GM19468 (cell line): ENCODE results near the gene MRPL20.
"Not testable (repeated sequence)": the region's sequence is repeated elsewhere in the genome, so short reads cannot be mapped to it uniquely, and the experiment has no call there.

Source experiments
- ATAC-seq: cut with Tn5 transposase; IDR thresholded peaks from one replicate; pipeline ENCODE4 v1.9.1; 2021; ENCODE audit warnings: mild to moderate bottlenecking, moderate library complexity, moderate number of reproducible peaks; ENCODE audit not compliant: unreplicated experiment; ENCODE audit errors: extremely low read depth

Gene MRPL20

GRCh38 chr1:1437904-1438376 is 30.8 kb upstream of the MRPL20 start:
- no peak for ATAC-seq

GRCh38 chr1:1437033-1437903 is 30.2 kb upstream of the MRPL20 start:
- ATAC-seq, result no peak

GRCh38 chr1:1436630-1437032 is 29.5 kb upstream of the MRPL20 start:
- ATAC-seq, result no peak

- no peak for ATAC-seq
These were observed 29.0 kb upstream of the MRPL20 start for GRCh38 chr1:1435911-1436629.

DNA sequence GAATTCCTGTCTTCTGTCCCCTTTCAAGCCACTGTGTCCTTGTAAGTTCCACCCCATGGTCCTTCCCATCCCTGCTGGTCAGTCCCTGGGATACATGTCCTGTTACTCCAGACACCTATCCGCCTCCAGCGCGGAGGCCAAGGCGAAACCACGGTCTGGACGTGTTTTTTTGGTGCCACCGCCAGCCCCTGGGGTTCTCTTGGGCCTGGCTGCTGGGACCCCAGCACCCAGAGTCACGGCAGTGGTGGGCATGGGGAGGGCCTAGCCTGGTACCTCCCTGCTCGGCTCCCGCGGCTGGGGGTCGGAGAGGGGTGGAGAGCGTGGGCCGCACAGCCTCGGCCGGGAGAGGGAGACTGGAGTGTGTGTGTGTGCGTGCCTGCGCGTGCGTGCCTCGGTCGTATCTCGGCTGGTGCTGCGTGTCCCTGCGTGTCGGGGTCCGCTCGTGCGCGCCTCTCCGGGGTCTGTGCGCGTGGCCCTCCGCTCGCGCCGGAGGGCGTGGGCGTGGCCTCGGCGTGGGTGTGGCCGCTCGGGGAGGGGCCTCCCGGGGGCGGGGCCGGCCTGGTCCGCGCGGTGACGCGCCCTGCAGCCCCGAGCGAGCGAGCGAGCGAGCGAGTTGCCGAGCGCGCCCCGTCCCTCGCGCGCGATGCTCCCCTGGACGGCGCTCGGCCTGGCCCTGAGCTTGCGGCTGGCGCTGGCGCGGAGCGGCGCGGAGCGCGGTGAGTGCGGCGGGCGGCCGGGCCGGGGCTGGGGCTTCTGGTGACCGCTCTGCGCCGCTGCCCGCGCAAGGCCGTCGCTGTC is 28.2 kb upstream of the MRPL20 start, which contains the start of gene VWA1:
VWA1 (plus strand) TSS at position 585 of the 798 bp plus-strand sequence; CDS start at position 644, 59 bp downstream.
- no peak for ATAC-seq

- ATAC-seq, result no peak
These were observed 27.7 kb upstream of the MRPL20 start for GRCh38 chr1:1434824-1435105.

- ATAC-seq, result no peak
These were observed 27.2 kb upstream of the MRPL20 start for GRCh38 chr1:1434131-1434823.

DNA sequence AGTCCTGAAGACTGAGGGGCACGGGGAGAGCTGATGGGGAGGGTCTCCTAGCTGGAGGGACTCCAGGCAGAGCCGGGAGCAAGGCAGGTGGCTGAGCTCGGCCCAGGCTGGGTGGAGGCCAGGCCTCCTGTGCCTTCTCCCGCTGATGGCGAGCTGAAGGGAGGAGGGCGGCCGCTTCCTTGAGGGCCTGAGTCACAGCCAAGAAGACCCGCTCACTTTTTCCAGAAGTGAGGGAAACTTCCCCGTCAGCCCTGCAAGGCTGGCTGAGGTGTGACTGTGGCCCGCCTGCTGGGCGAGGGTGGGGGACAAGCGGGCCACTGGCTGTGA is 26.7 kb upstream of the MRPL20 start:
- no peak for ATAC-seq

DNA sequence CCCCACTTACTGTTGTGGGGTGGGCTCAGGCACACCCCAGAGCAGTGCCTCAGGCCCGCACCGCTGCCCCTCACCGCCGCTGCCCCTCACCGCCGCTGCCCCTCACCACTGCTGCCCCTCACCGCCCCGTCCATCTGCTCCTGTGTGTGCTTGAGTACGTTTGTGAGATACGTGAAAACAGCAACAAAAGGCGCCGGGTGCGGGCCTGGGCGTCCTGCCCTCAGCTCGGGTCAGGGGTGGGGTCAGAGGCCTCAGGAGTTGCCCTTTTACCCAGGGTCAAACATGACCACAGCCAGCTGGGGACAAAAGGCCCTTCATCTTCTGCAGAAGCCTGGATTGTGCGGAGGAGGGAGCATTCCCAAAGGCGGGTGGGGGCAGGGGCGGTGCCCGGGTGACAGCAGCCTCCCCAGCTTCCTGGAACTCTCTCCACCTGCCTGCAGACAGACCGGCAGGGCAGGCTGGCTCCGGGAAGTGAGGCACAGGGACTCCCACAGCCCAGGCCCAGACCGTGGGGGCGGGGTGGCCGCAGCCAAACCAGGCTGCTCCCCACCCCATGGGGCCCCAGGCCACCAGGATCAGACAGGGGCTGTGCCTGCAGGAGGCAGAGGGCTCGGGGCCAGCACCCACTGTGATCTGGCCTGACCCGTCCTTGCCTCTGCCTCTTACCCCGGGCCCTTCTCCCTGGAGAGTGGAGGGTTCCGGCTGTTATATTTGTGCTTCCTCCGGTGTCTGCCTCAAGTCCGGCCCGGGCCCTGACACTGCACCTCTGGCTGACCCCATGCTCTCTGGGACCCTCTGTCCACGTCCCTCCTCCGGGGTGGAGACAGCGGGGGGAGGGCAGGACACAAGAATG is 26.1 kb upstream of the MRPL20 start:
- no peak for ATAC-seq

- ATAC-seq, result no peak
These were observed 25.3 kb upstream of the MRPL20 start for GRCh38 chr1:1432274-1432950.

DNA sequence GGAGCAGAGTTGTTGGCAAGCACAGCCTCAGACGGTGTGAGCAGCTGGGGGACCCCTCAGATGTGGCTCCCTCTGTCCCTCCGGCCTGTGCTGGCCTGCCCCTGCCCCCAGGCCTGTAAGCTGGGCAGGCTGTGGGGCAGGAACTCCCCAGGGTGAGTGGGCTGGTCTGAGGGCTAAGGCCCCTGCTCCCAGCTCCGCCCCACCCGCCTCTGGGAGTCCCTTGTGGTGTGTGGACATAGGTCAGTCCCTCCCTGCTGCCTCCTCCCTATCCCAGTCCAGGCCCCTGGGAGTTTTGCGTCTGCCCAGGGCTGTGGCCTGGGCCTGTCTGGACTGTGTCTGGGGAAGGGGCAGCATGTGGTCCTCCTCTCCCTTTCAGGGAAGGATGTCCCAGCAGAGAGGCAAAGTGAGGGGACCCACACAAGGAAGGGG is 24.8 kb upstream of the MRPL20 start:
- ATAC-seq, result no peak

GRCh38 chr1:1430992-1431844 is 24.1 kb upstream of the MRPL20 start:
- ATAC-seq, result no peak

DNA sequence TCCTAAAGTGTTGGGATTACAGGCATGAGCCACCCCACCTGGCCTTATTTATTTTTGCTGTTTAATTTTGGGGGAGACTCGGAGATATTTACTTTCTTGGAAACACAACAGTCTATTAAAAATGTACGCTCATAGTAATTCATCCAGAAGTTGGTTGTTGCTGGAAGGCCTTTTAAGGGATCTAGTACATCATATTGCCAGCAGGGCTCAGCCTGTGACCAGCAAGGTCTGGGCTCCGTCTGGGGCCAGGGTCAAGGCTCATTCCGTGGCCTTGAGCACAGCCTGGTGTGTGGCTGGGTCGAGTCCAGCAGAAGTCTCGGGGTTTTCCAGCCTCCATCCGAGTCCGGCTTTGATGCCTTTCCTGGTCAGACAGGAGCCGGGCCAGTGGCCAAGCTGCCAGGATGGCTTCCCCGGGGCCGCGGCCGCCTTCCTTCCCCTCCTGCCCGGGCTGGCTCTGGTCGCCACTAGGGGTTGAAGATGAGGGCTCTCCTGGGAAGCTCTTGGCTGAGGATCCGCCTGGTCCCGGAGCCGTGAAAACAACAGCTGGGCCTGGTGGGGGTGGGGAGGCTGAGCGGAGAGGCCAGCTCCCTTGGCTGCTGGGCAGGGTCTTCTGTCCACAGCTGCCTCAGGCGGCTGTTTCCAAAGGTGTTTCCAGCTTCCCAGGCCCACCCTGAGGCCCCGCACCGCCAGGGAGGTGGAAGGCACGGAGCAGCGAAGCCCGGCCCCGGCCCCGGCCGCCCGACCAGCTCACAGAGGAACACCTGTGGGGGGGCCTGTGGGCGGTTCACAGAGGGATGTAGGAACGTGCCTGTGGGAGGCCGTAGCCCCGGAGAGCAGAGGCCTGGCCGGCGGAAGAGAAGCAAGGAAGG is 23.3 kb upstream of the MRPL20 start:
- no peak for ATAC-seq

DNA sequence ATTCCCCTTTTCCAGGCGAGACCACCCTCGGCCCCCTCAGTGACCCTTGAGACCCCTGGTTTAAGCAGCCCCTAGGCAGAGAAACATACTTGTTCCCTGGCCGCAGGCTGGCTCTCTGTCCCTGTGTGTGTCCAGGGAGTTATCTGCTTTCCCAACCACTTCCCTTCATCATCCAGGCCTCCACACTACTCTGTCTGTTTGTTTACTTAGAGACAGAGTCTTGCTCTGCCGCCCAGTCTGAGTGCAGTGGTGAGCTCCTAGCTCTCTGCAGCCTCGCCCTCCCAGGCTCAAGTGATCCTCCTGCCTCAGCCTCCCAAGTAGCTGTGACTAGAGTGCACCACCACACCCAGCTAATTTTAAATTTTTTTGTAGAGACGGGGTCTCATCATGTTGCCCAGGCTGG is 22.6 kb upstream of the MRPL20 start:
- no peak for ATAC-seq

- not testable (repeated sequence) for ATAC-seq
These were observed 21.9 kb upstream of the MRPL20 start for GRCh38 chr1:1428967-1429366.

DNA sequence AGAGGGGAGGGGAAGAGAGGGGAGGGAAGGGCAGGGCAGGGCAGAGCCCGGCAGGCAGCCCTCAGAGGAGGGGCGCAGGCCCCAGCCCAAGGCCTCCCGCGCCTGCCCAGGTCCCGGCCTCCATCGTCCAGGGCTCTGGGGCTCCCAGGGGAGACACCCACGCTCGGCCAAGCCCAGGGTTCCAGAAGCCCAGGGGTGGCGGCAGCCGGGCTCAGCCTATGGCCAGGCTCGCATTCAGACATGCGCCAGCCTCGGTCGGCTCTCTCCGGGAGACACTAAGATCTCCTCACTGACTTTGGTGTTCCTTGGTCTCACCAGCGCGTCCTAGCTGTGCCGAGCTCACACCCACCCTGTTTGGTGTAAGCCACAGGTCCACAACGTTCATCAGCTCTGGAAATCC is 21.1 kb upstream of the MRPL20 start:
- no peak for ATAC-seq

DNA sequence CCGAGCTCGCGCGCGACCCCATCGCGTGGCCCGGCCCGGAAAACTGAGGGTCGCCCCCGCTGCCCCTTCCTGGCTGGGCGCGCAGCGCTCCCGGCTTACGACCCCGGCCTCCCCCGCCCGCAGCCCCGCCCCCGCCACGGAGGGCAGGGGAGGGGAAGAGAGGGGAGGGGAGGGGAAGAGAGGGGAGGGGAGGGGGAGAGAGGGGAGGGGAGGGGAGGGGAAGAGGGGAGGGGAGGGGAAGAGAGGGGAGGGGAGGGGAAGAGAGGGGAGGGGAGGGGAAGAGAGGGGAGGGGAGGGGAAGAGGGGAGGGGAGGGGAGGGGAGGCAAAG is 20.7 kb upstream of the MRPL20 start:
- ATAC-seq, result no peak
